CD4-positive, alpha-beta memory T cell (primary cell): Measurements from ENCODE around the gene RPL3. TPM values are rescaled to one million over a fixed set of nuclear protein-coding genes. Genes with fewer than 3 reads are reported as not detected.
A peak's percentile ranks its signal among the peaks of the same experiment; 100 is the strongest.

Experiments
- CTCF ChIA-PET: fragments of 350-600 bp; sonication (Branson Sonifier 250); formaldehyde crosslinking; loops from one replicate; lab custom pipeline; 2021; ENCODE audit warnings: inconsistent platforms; ENCODE audit not compliant: partially characterized antibody; lab: Charles Lee
- POLR2A ChIA-PET: fragments of 350-600 bp; sonication (Branson Sonifier 250); formaldehyde crosslinking; loops from one replicate; lab custom pipeline; 2021; ENCODE audit not compliant: partially characterized antibody; lab: Charles Lee
- DNase-seq, 5 donors: peaks; one replicate each; pipeline versions ENCODE4 v3.0.0 to v3.0.0-alpha.2; 2020 to 2022; ENCODE audit warnings: mixed read lengths in 1 of 5
- H3K27ac ChIP-seq: one replicate; pipeline ENCODE4 v1.7.0; 2013; ENCODE audit warnings: low read depth, low read length
- H3K27me3 ChIP-seq: 2 replicates; pipeline ENCODE4 v1.7.0; 2013; ENCODE audit warnings: mild to moderate bottlenecking, low read length, moderate library complexity; ENCODE audit not compliant: insufficient read depth
- H3K36me3 ChIP-seq: 2 replicates; pipeline ENCODE4 v1.7.0; 2013; ENCODE audit warnings: mild to moderate bottlenecking, low read length, moderate library complexity; ENCODE audit not compliant: insufficient read depth
- H3K4me1 ChIP-seq: 2 replicates; pipeline ENCODE4 v1.7.0; 2013; ENCODE audit warnings: mild to moderate bottlenecking, low read length, moderate library complexity; ENCODE audit not compliant: insufficient read depth
- H3K4me3 ChIP-seq, 2 donors: one replicate each; pipeline ENCODE4 v1.7.0; 2013; ENCODE audit warnings: low read length in 2 of 2, mild to moderate bottlenecking in 1 of 2
- H3K9me3 ChIP-seq, 2 donors: one replicate each; pipeline ENCODE4 v1.7.0; 2013; ENCODE audit warnings: low read length in 2 of 2, control low read depth in 1 of 2; ENCODE audit not compliant: control insufficient read depth in 1 of 2
- H3K27ac Mint-ChIP-seq, 7 donors: one replicate each; pipeline ENCODE4 v1.8.0; 2020 to 2021; ENCODE audit warnings: mixed read lengths in 7 of 7, mild to moderate bottlenecking in 6 of 7, inconsistent platforms in 3 of 7, moderate library complexity in 3 of 7
- H3K27me3 Mint-ChIP-seq, 2 donors: one replicate each; pipeline ENCODE4 v1.8.0; 2020 to 2021; ENCODE audit warnings: mixed read lengths in 2 of 2
- H3K36me3 Mint-ChIP-seq, 2 donors: one replicate each; pipeline ENCODE4 v1.8.0; 2020 to 2021; ENCODE audit warnings: mixed read lengths in 2 of 2, inconsistent platforms in 1 of 2, mild to moderate bottlenecking in 1 of 2
- H3K4me1 Mint-ChIP-seq, 4 donors: one replicate each; pipeline ENCODE4 v1.8.0; 2020 to 2021; ENCODE audit warnings: mixed read lengths in 4 of 4, mild to moderate bottlenecking in 1 of 4
- H3K4me3 Mint-ChIP-seq, 8 donors: one replicate each; pipeline ENCODE4 v1.8.0; 2020 to 2021; ENCODE audit warnings: mixed read lengths in 8 of 8, mild to moderate bottlenecking in 7 of 8, moderate library complexity in 6 of 8, inconsistent platforms in 3 of 8
- H3K9me3 Mint-ChIP-seq, 8 donors: one replicate each; pipeline ENCODE4 v1.8.0; 2020 to 2021; ENCODE audit warnings: mixed read lengths in 8 of 8, mild to moderate bottlenecking in 5 of 8, inconsistent platforms in 3 of 8, moderate library complexity in 1 of 8
- intact Hi-C: fragments of 100-400 bp; cut with micrococcal nuclease; formaldehyde crosslinking; loops from one replicate; pipeline ENCODE4 v1.15.1; 2023
- polyA plus RNA-seq, 2 donors: library from polyadenylated mRNA; unstranded; fragments of 300-500 nt; fragmentation: Illumina TruSeq; gene quantifications; one replicate each; pipeline ENCODE4 v1.2.3, GENCODE V29; 2021
- total RNA-seq, 2 experiments: library from RNA; stranded (reverse); gene quantifications; one replicate each; pipeline ENCODE4 v1.2.3, GENCODE V29; 2021

Gene RPL3
- total and polyA plus RNA-seq, 4 experiments from 2014 or later = 3,292 to 4,075 (median 3,564) TPM

DNA sequence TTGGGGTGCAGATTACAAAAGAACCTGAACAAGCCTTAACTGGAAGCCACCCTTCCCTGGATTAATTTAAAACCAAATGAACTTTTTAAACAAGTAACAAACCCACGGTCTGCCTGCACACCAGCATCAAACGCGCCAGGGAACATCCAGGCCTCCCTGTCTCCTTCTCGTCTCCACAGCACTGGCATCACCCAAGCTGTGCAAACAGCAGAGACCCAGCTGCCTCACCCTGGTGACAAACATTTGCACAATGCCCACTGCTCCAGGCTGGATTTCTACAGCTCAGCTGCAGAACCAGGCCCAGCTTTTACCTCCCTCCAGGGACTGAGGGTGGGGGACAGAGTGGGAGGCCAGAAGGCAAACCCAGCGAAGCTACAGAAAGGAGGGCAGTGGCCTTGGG is 7.0 kb downstream of the RPL3 start:
- Histone ChIP-seq H3K4me3 (no peak overlapping the region), H3K9me3 (no peaks in the 10 kb centered on the region), H3K36me3 (peaks cover 59% of the 10 kb centered on the region), H3K27ac (no peak overlapping the region), H3K4me1 (peaks cover 50% of the 10 kb centered on the region), H3K27me3 (no peaks in the 10 kb centered on the region)
- Mint-ChIP-seq H3K27me3 (no peaks in the 10 kb centered on the region), H3K9me3 (no peaks in the 10 kb centered on the region), H3K4me3 (no peak overlapping the region), H3K27ac (peak overlapping the region in 1 of 7 donors; percentile 66), H3K4me1 (peaks cover 22 to 47% (median 34%) of the 10 kb centered on the region in 4 donors), H3K36me3 (peaks cover 37 to 61% of the 10 kb centered on the region in 2 donors)
- no peak for DNase-seq
- intact Hi-C loops = no loop called here
- CTCF ChIA-PET = interaction anchor here (0.9 to 12.4 kb wide), 9 partner anchors 10 to 442 kb away, joined by 3 to 477 read pairs (median 3); partner anchors contain the start of gene TAB1
- POLR2A ChIA-PET = interaction anchor here (1.4 to 12.5 kb wide), 4 partner anchors 7 to 164 kb away, joined by 4 to 433 read pairs (median 22); partner anchors contain the start of gene RPL3

DNA sequence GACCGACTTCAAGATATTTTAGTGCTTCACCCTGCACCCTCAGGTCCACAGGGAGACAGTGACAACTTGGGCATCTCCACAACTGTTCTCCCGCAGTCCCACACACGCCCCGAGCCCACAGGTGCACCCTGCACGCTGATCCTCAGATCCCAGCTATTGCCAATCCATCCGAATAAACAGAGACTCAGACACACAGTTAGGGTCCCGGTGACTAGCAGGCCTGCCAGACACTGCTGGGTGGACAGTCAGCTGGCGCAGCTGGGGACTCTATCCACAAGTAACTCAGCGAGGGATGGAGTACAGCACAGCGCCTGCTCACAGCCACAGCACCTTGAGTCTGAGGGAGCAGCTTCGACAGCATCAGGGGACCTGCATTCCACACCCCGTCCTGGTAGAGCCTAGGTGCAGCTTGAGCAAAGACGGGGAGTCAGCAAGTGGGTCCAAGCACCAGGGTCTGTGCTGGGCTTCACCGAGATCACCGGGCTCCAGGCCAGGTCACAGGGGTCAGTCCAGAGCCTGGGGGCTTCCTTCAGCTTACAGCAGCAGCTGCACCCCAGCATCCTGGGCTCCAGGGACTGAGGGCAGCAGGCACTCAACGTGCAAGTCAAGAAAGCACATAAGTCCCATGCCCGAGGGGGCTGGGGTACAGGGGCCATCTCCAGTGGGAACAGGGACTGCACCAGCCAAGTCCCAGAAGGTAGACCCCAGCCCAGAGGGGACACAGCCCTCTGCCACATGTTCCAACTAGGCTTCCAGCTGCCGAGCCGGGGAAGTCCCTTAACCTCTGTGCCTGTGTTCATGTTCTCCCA is 7.6 kb downstream of the RPL3 start:
- no peak for DNase-seq
- H3K27ac ChIP-seq = no peak overlapping the region
- POLR2A ChIA-PET = interaction anchor here (1.0 to 12.5 kb wide), 8 partner anchors 8 to 163 kb away, joined by 3 to 433 read pairs (median 6); partner anchors contain the start of gene RPL3
- H3K4me1 ChIP-seq = peaks cover 44% of the 10 kb centered on the region
- H3K27ac Mint-ChIP-seq = peak overlapping the region in 4 of 7 donors; percentile 18 to 66 (median 37)
- no peaks in the 10 kb centered on the region for H3K9me3 ChIP-seq
- peaks cover 19 to 41% (median 28%) of the 10 kb centered on the region in 4 donors for H3K4me1 Mint-ChIP-seq
- H3K36me3 ChIP-seq = peaks cover 53% of the 10 kb centered on the region
- no peaks in the 10 kb centered on the region for H3K27me3 Mint-ChIP-seq
- intact Hi-C loops = loop anchor here (1.0 kb wide), 2 partner anchors 140 to 297 kb away; partner anchors contain the start of gene APOBEC3C
- H3K4me3 ChIP-seq = no peak overlapping the region
- H3K27me3 ChIP-seq = no peaks in the 10 kb centered on the region
- peaks cover 34 to 55% of the 10 kb centered on the region in 2 donors for H3K36me3 Mint-ChIP-seq
- no peaks in the 10 kb centered on the region for H3K9me3 Mint-ChIP-seq
- no peak overlapping the region for H3K4me3 Mint-ChIP-seq
- CTCF ChIA-PET = interaction anchor here (0.7 to 12.4 kb wide), 22 partner anchors 8 to 442 kb away, joined by 3 to 477 read pairs (median 4); partner anchors contain the start of genes RPL3 and TAB1

DNA sequence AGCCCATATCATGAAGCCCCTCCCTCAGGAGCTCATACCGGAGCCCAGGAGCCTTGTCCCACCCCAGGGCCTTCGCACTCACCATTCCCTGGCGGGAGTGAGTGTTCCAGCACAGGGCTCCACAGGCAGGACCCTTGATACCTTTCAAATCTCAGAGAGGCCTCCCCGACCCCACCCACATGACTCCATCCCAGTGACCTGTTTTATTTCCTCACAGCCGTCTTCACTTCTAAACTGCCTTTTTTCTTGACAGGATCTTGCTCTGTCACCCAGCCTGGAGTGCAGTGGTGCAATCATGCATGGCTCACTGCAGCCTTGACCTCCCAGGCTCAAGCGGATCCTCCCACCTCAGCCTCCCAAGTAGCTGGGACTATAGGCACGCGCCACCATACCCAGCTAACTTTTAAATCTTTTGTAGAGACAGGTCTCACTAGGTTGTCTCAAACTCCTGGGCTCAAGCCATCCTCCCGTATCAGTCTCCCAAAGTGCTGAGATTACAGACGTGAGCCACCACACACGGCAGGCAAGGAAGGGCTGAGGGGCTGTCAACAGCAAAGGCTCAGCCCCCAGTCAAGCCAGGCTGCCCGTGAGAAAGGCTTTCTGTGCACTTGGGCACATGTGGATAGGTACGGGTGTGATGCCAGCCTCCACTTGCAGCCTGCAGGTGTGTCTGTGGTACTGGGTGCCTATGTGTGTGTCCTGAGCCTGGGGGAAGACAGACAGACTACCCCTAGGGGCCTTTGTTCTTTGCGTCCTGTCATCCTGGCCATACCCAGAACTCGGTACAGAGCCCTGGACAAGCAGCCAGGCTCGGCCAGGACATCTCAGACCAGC is 9.3 kb downstream of the RPL3 start:
- no peak for DNase-seq
- Histone ChIP-seq H3K4me3 (no peak overlapping the region), H3K27ac (no peak overlapping the region), H3K9me3 (no peaks in the 10 kb centered on the region), H3K36me3 (peaks cover 36% of the 10 kb centered on the region), H3K4me1 (peaks cover 27% of the 10 kb centered on the region), H3K27me3 (no peaks in the 10 kb centered on the region)
- peaks cover 21 to 38% of the 10 kb centered on the region in 2 donors for H3K36me3 Mint-ChIP-seq
- CTCF ChIA-PET = interaction anchor here (0.5 to 12.4 kb wide), 13 partner anchors 8 to 310 kb away, joined by 3 to 477 read pairs (median 5); no protein-coding TSS in a partner anchor
- peak overlapping the region in 1 of 8 donors; percentile 31 for H3K4me3 Mint-ChIP-seq
- peaks cover 9 to 30% (median 16%) of the 10 kb centered on the region in 4 donors for H3K4me1 Mint-ChIP-seq
- H3K9me3 Mint-ChIP-seq = no peaks in the 10 kb centered on the region
- intact Hi-C loops = no loop called here
- peak overlapping the region in 4 of 7 donors; percentile 37 to 75 (median 64) for H3K27ac Mint-ChIP-seq
- POLR2A ChIA-PET = interaction anchor here (0.8 to 12.5 kb wide), 7 partner anchors 9 to 158 kb away, joined by 3 to 433 read pairs (median 7); partner anchors contain the start of gene RPL3
- H3K27me3 Mint-ChIP-seq = no peaks in the 10 kb centered on the region

DNA sequence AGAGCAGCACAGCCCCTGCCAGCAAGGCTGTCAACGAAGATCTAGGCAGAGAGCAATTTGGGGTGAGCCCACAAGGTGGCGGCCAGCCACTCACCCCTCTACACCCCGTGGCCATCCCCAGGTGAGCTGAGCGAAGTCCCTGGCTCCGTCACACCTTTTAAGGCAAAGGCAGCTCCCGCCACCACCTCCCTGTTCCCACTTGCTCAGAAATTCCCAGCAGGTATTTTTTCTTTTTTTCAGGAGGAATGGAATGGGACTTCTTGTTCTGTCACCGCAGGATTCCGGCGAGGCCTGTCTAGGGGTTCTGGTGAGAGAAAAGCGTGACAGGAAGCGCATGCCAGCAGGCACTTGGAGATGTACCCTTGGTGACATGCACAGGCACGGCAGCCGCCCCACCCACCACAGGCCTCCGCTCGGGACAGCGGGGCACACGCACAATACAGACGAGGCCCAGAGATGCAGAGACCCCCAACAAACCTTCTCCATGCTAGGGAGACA is 10.0 kb downstream of the RPL3 start:
- intact Hi-C loops = no loop called here
- Histone ChIP-seq H3K4me1 (peaks cover 20% of the 10 kb centered on the region), H3K9me3 (no peaks in the 10 kb centered on the region), H3K27ac (no peak overlapping the region), H3K27me3 (no peaks in the 10 kb centered on the region), H3K36me3 (peaks cover 29% of the 10 kb centered on the region), H3K4me3 (no peak overlapping the region)
- H3K36me3 Mint-ChIP-seq = peaks cover 15 to 33% of the 10 kb centered on the region in 2 donors
- H3K27me3 Mint-ChIP-seq = no peaks in the 10 kb centered on the region
- H3K9me3 Mint-ChIP-seq = no peaks in the 10 kb centered on the region
- H3K27ac Mint-ChIP-seq = peak overlapping the region in 2 of 7 donors; percentile 70 to 72
- H3K4me3 Mint-ChIP-seq = peak overlapping the region in 1 of 8 donors; percentile 47
- POLR2A ChIA-PET = interaction anchor here (0.8 to 12.5 kb wide), 4 partner anchors 10 to 137 kb away, joined by 3 to 433 read pairs (median 20); partner anchors contain the start of gene RPL3
- DNase-seq = no peak
- CTCF ChIA-PET = interaction anchor here (1.4 to 12.4 kb wide), 4 partner anchors 94 to 174 kb away, joined by 3 to 477 read pairs (median 9); no protein-coding TSS in a partner anchor
- peaks cover 9 to 30% (median 15%) of the 10 kb centered on the region in 4 donors for H3K4me1 Mint-ChIP-seq

DNA sequence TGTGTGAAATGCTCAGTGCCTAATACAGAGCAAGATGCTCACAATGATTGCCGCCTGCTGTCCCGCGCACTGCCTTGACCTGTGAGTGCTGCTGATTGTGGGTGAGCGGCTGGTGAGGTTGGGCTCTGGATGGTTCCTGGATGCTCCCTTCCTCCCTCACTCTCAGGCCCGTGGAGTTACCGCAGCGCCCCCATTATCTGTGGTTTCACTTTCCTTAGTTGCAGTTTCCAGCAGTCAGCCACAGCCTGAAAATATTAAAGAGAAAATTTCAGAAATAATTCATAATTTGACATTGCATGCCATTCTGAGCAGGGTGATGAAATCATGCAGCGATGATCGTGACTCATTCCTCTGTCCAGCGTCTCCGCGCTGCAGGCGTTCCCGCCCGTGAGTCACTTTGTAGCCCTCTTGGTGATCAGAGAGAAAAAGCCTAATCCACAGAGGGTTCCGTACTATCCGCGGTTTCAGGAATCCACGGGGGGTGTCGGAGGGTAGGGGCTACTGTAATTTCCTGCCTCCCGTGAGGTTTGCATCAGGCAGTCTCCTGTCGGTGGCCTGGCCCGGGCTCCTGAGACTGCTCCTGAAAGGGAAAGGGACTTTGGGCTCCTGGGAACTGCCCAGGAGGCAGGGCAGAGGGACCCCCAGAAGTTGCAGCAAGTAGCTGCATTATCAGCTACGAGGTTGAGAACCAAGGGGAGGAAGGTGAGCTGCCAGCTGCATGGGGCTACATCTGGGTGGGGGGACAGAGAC is 10.6 kb downstream of the RPL3 start:
- Histone ChIP-seq H3K27me3 (no peaks in the 10 kb centered on the region), H3K9me3 (no peaks in the 10 kb centered on the region), H3K27ac (no peak overlapping the region), H3K4me3 (no peak overlapping the region), H3K4me1 (peaks cover 14% of the 10 kb centered on the region), H3K36me3 (peaks cover 23% of the 10 kb centered on the region)
- CTCF ChIA-PET = interaction anchor here (1.4 to 12.4 kb wide), 5 partner anchors 94 to 174 kb away, joined by 3 to 477 read pairs (median 13); no protein-coding TSS in a partner anchor
- H3K36me3 Mint-ChIP-seq = peaks cover 11 to 26% of the 10 kb centered on the region in 2 donors
- H3K4me3 Mint-ChIP-seq = peak overlapping the region in 3 of 8 donors; percentile 16 to 47 (median 30)
- intact Hi-C loops = no loop called here
- POLR2A ChIA-PET = interaction anchor here (0.8 to 12.5 kb wide), 4 partner anchors 11 to 137 kb away, joined by 3 to 433 read pairs (median 20); partner anchors contain the start of gene RPL3
- no peaks in the 10 kb centered on the region for H3K27me3 Mint-ChIP-seq
- no peaks in the 10 kb centered on the region for H3K9me3 Mint-ChIP-seq
- H3K27ac Mint-ChIP-seq = peak overlapping the region in 6 of 7 donors; percentile 35 to 79 (median 70)
- DNase-seq = no peak
- H3K4me1 Mint-ChIP-seq = peaks cover 9 to 30% (median 15%) of the 10 kb centered on the region in 4 donors
